ENCODE results near the gene RRAS2. TPM values are rescaled to one million over a fixed set of nuclear protein-coding genes. Genes with fewer than 3 reads are reported as not detected.

Gene RRAS2
- total RNA-seq, 1 experiment from 2014 or later, result 158 TPM

- no CpG with 5 or more reads among the region's 1 CpG for whole genome bisulfite sequencing (ENCODE audit: extremely low coverage, insufficient read length, low lambda C conversion rate)
These were observed 25.4 kb upstream of the RRAS2 start for GRCh38 chr11:14384338-14384737.

More at GRCh38 chr11:14384338-14384737, 25.4 kb upstream of the RRAS2 start:
- Histone ChIP-seq H3K9ac (ENCODE audit: extremely low read depth, insufficient read length, low read length) (no peak overlapping the region), H2BK5ac (ENCODE audit: insufficient read length, low read length) (no peak overlapping the region), H2BK12ac (ENCODE audit: insufficient read length, low read depth, low read length) (no peak overlapping the region), H3K4me2 (ENCODE audit: insufficient read depth, insufficient read length, low read length) (no peak overlapping the region), H2BK120ac (ENCODE audit: low read depth, low read length, poor library complexity, severe bottlenecking) (no peak overlapping the region), H3K27me3 (ENCODE audit: insufficient read depth, low read length) (no peaks in the 10 kb centered on the region; the same call in 1 of the 2 replicates), H3K4ac (ENCODE audit: low read depth, low read length) (no peak overlapping the region), H3K9me3 (ENCODE audit: control insufficient read depth, low read depth, low read length) (no peaks in the 10 kb centered on the region), H2AK5ac (ENCODE audit: insufficient read length, low read length) (no peak overlapping the region), H4K20me1 (ENCODE audit: control insufficient read depth, insufficient read depth, insufficient read length) (no peaks in the 10 kb centered on the region), H3K4me1 (ENCODE audit: insufficient read depth, low read length) (0 out of 2 replicates have a peak, but pooled peaks cover 3% of the 10 kb centered on the region), H2BK20ac (ENCODE audit: low read depth, low read length, poor library complexity, severe bottlenecking) (no peak overlapping the region), H3K23ac (ENCODE audit: insufficient read length, low read depth, low read length) (no peak overlapping the region), H4K91ac (ENCODE audit: insufficient read length, low read depth, low read length) (no peak overlapping the region), H4K8ac (replicated peaks; ENCODE audit: insufficient read length, low read depth, low read length) (no peak overlapping the region), H4K5ac (ENCODE audit: insufficient read length, low read depth, low read length) (no peak overlapping the region), H3K79me2 (ENCODE audit: insufficient read depth, low read length) (no peaks in the 10 kb centered on the region), H3K23me2 (ENCODE audit: insufficient read length, low read depth, low read length, poor library complexity, severe bottlenecking) (peaks cover 6% of the 10 kb centered on the region), H2AFZ (ENCODE audit: low read length) (no peak overlapping the region), H3K56ac (ENCODE audit: insufficient read length, low read depth, low read length) (no peak overlapping the region), H3K18ac (ENCODE audit: insufficient read length, low read depth, low read length) (no peak overlapping the region), H3K27ac (ENCODE audit: insufficient read length, low read depth, low read length) (no peak overlapping the region), H3T11ph (ENCODE audit: low read length) (no peak overlapping the region), H3K14ac (ENCODE audit: insufficient read depth, low read length) (no peak overlapping the region), H2BK15ac (ENCODE audit: low read depth, low read length) (no peak overlapping the region), H3K79me1 (ENCODE audit: insufficient read depth, low read depth, low read length, poor library complexity, severe bottlenecking) (no peaks in the 10 kb centered on the region)
- peaks cover 49% of the 10 kb centered on the region for H3K27me3 Mint-ChIP-seq (ENCODE audit: low read depth)
- no peak for DNase-seq
- no peak overlapping the region for H3K27ac Mint-ChIP-seq
- no peaks in the 10 kb centered on the region for H3K36me3 Mint-ChIP-seq (ENCODE audit: insufficient read depth in 1 of 3, low read depth in 3 of 3)
- H3K9me3 Mint-ChIP-seq, result no peaks in the 10 kb centered on the region
- H3K4me1 Mint-ChIP-seq, result peaks cover 23 to 37% of the 10 kb centered on the region in 2 experiments
- TF ChIP-seq, protein P1, sequence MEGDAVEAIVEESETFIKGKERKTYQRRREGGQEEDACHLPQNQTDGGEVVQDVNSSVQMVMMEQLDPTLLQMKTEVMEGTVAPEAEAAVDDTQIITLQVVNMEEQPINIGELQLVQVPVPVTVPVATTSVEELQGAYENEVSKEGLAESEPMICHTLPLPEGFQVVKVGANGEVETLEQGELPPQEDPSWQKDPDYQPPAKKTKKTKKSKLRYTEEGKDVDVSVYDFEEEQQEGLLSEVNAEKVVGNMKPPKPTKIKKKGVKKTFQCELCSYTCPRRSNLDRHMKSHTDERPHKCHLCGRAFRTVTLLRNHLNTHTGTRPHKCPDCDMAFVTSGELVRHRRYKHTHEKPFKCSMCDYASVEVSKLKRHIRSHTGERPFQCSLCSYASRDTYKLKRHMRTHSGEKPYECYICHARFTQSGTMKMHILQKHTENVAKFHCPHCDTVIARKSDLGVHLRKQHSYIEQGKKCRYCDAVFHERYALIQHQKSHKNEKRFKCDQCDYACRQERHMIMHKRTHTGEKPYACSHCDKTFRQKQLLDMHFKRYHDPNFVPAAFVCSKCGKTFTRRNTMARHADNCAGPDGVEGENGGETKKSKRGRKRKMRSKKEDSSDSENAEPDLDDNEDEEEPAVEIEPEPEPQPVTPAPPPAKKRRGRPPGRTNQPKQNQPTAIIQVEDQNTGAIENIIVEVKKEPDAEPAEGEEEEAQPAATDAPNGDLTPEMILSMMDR (conservative IDR thresholded peaks at IDR 0.05), result no peak
- H3K4me3 Mint-ChIP-seq, result no peak overlapping the region

Data from H9 (cell line).